Pancreas (tissue), 10 donors: Measurements from ENCODE around the gene BUD13. TPM values are rescaled to one million over a fixed set of nuclear protein-coding genes. Genes with fewer than 3 reads are reported as not detected.
"Not testable (repeated sequence)": the region's sequence is repeated elsewhere in the genome, so short reads cannot be mapped to it uniquely, and the experiment has no call there.

Experiments used
- ATAC-seq, 4 donors: fragments of 200-7000 bp; cut with Tn5 transposase; one replicate each; pipeline versions ENCODE4 v1.8.0 to v1.9.1; 2020; ENCODE audit warnings: mild to moderate bottlenecking in 4 of 4, moderate library complexity in 4 of 4
- DNase-seq, 6 donors: peaks; one replicate each; pipeline ENCODE4 v3.0.0-alpha.2; 2020
- FAIRE-seq: peaks from 2 replicates; lab custom pipeline; 2012; peaks lifted over from hg19 to GRCh38; lab: Jason Lieb, UNC
- H3K27ac ChIP-seq, 4 donors: fragments of 200-600 bp; sonication (generic); 1 replicate in 3 of 4; 2 replicates in 1 of 4; pipeline versions ENCODE4 v1.5.0 to v1.8.0; 2020
- H3K27me3 ChIP-seq, 4 donors: fragments of 200-600 bp; one replicate each; pipeline ENCODE4 v1.8.0; 2021
- H3K36me3 ChIP-seq, 3 donors: fragments of 200-600 bp; sonication (generic) in 1 of 3; one replicate each; pipeline versions ENCODE4 v1.5.0 to v1.8.0; 2020 to 2021
- H3K4me1 ChIP-seq, 3 donors: fragments of 200-600 bp; one replicate each; pipeline ENCODE4 v1.8.0; 2021
- H3K4me3 ChIP-seq, 4 donors: fragments of 200-600 bp; sonication (generic) in 2 of 4; one replicate each; pipeline versions ENCODE4 v1.5.0 to v1.8.0; 2020 to 2021
- H3K9me3 ChIP-seq, 4 donors: fragments of 200-600 bp; one replicate each; pipeline ENCODE4 v1.8.0; 2021
- CTCF ChIP-seq, 4 donors: fragments of 200-600 bp; sonication (generic) in 3 of 4; IDR thresholded peaks; one replicate each; pipeline versions ENCODE4 v1.5.0 to v1.8.0; 2021; ENCODE audit warnings: antibody characterized with exemption in 4 of 4
- WGBS, 2 donors: extraction: QIAGEN DNeasy Blood & Tissue Kit; methylation state at CpG; one replicate each; pipeline ENCODE4 v1.1.7; 2013; 5-methylcytosine and 5-hydroxymethylcytosine counted together
- intact Hi-C, 3 donors: fragments of 100-400 bp; cut with DNase I; formaldehyde crosslinking; loops; one replicate each; pipeline versions ENCODE4 v1.11.1 to v1.14.2; 2022
- polyA plus RNA-seq, 2 donors: library from polyadenylated mRNA; stranded (reverse); fragments of 200-250 nt; gene quantifications; one replicate each; pipeline ENCODE4 v1.2.3, GENCODE V29; 2013
- total RNA-seq, 6 donors: library from RNA; stranded (reverse); fragmentation: NEBNext Ultra II Directional in 4 of 6; extraction: Animal tissue kit (Norgen Biotek cat#: 25700) in 4 of 6; gene quantifications; one replicate each; pipeline versions ENCODE4 v1.2.1 to v1.2.4, GENCODE V29; 2021 to 2023
- donor health status: healthy with polysubstance abuse.
- donor health status: DM: no; HTN: no; CAD: no; lungs with moderate emphysema.
- donor health status: DM: no; HTN: no; CAD: no.
- donor health status: control.
- donor health status: control.
- donor health status: Bipolar disorder and iron deficiency.
- donor health status: DM: yes; HTN: yes; CAD: no.
- donor health status: DM: no; HTN: no; CAD: no.
- donor health status: DM: no; HTN: no; CAD: no.
- donor health status: DM: yes; HTN: yes; CAD: no.

The BUD13 gene
- total and polyA plus RNA-seq, 8 donors: 5.2 to 15.6 (median 7.2) TPM

- FAIRE-seq (no peak), ATAC-seq (peak; percentile 86 to 95 (median 88))
Observed at GRCh38 chr11:116808262-116809175, 35.7 kb upstream of the BUD13 start.

GRCh38 chr11:116807601-116808261 is 34.9 kb upstream of the BUD13 start:
- no peak for TF ChIP-seq CTCF (IDR thresholded peaks at IDR 0.05)
- Histone ChIP-seq H3K27me3 (no peaks in the 10 kb centered on the region), H3K9me3 (no peaks in the 10 kb centered on the region), H3K36me3 (no peaks in the 10 kb centered on the region), H3K27ac (peak overlapping the region in 2 of 4 donors; percentile 39 to 77), H3K4me1 (peaks cover 15 to 39% (median 17%) of the 10 kb centered on the region in 3 donors), H3K4me3 (no peak overlapping the region)
- FAIRE-seq (no peak), DNase-seq (peak in 3 of 6 donors; percentile 50 to 69 (median 65)), ATAC-seq (peak in 1 of 4 donors; percentile 0)
- WGBS, 2 donors: 56 to 61% methylated on average over 6 of the region's 6 CpGs
- intact Hi-C loops: no loop called here

More at GRCh38 chr11:116808262-116809175, 35.7 kb upstream of the BUD13 start:
- peak in 5 of 6 donors; percentile 73 to 79 (median 77) for DNase-seq
- TF ChIP-seq CTCF (IDR thresholded peaks at IDR 0.05): no peak
- H3K27ac ChIP-seq: peak overlapping the region; percentile 39 to 77 (median 70)
- WGBS, 2 donors: 18% methylated on average over 14 of the region's 14 CpGs
- intact Hi-C loops: no loop called here
- H3K9me3 ChIP-seq: no peaks in the 10 kb centered on the region
- no peaks in the 10 kb centered on the region for H3K27me3 ChIP-seq
- peaks cover 15 to 39% (median 17%) of the 10 kb centered on the region in 3 donors for H3K4me1 ChIP-seq
- no peaks in the 10 kb centered on the region for H3K36me3 ChIP-seq
- H3K4me3 ChIP-seq: no peak overlapping the region

DNA sequence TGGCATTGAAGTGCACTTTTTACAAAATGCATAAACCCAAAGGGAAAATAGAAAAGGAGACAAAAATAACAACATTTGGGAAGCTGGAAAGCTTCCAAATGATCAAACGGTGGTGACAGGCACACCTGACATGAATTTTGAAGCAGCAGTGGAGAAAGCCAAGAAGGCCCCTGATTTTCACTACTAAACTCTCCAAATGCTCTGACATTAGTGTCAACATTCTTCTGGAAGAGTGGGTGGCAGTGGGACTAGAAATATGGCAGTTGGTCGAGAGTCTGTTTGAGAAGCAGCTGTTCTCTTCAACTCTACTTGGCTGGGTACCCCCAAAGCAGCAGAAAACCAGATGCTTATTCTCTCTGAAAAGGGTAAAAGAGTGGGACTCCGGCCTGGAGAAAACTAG is 31.2 kb upstream of the BUD13 start:
- ATAC-seq (no peak), DNase-seq (no peak), FAIRE-seq (no peak)
- H3K27ac ChIP-seq: no peak overlapping the region
- intact Hi-C loops: no loop called here
- H3K4me3 ChIP-seq: no peak overlapping the region
- H3K27me3 ChIP-seq: no peaks in the 10 kb centered on the region
- no peak for TF ChIP-seq CTCF (IDR thresholded peaks at IDR 0.05)
- no peaks in the 10 kb centered on the region for H3K36me3 ChIP-seq
- 58 to 67% methylated on average over 3 of the region's 3 CpGs for WGBS, 2 donors
- H3K9me3 ChIP-seq: no peaks in the 10 kb centered on the region
- peaks cover 8 to 22% (median 13%) of the 10 kb centered on the region in 3 donors for H3K4me1 ChIP-seq

- DNase-seq, H3K36me3 ChIP-seq, H3K27me3 ChIP-seq, H3K4me3 ChIP-seq, FAIRE-seq, H3K27ac ChIP-seq, intact Hi-C loops, ATAC-seq, H3K9me3 ChIP-seq: not testable (repeated sequence)
- H3K4me1 ChIP-seq: peaks cover 6 to 14% (median 6%) of the 10 kb centered on the region in 3 donors
Observed at GRCh38 chr11:116801662-116802061, 28.9 kb upstream of the BUD13 start.

GRCh38 chr11:116800610-116801009 is 27.8 kb upstream of the BUD13 start:
- Histone ChIP-seq H3K4me3 (no peak overlapping the region), H3K4me1 (peaks cover 6 to 8% (median 6%) of the 10 kb centered on the region in 3 donors), H3K9me3 (no peaks in the 10 kb centered on the region), H3K27me3 (no peaks in the 10 kb centered on the region), H3K36me3 (no peaks in the 10 kb centered on the region), H3K27ac (no peak overlapping the region)
- WGBS, 2 donors: 92 to 97% methylated on average over 2 of the region's 2 CpGs
- DNase-seq (no peak), FAIRE-seq (no peak), ATAC-seq (no peak)
- intact Hi-C loops: no loop called here
- TF ChIP-seq CTCF (IDR thresholded peaks at IDR 0.05): no peak
